Measurements from ENCODE around the gene ABTB2.

Gene ABTB2

DNA sequence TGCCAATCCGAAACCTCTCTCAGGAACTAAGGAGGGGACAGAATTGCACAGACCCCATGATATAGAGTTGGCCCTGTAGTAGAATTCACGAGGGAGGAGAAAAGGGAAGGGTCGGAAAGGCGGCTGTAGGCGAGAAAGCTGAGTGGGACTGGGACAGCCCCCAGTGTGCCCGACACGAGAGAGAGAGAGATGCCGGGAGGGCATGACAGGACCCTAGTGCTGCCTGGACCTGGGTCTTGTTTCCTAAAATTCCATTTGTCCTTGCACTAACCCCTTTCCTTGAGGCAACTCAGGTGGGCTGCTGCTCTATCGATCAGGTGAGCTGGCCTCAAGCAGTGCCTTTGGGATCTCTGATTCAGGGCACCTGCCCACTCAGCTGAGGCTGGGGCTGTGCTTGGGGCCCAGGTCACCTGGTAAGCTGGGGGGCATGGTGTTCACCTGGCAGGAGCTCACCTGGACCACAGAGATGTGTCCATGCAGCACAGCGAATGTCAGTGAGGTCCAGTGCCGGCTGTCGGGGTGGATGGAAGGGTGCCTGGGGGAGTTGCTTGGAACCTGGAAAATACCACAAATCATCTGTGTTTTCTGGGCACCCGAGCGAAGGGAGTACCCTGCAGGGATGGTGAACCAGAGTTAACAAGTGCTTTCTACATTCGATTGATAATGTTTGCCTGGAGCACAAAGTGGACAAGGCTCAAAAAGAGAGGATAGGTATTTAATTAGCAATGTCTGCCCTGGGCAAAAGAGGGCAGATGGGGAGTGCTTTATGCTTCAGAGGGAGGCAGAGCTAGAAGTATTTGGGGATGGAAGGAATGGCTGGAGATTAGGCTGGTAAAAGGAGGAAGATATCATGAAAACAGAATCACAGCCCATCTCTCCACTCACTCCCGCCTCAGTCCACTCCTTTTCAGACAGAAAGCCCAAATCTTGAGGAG, 190.7 kb downstream of the ABTB2 start:
- no peak for DNase-seq (ENCODE audit: low read depth)

DNA sequence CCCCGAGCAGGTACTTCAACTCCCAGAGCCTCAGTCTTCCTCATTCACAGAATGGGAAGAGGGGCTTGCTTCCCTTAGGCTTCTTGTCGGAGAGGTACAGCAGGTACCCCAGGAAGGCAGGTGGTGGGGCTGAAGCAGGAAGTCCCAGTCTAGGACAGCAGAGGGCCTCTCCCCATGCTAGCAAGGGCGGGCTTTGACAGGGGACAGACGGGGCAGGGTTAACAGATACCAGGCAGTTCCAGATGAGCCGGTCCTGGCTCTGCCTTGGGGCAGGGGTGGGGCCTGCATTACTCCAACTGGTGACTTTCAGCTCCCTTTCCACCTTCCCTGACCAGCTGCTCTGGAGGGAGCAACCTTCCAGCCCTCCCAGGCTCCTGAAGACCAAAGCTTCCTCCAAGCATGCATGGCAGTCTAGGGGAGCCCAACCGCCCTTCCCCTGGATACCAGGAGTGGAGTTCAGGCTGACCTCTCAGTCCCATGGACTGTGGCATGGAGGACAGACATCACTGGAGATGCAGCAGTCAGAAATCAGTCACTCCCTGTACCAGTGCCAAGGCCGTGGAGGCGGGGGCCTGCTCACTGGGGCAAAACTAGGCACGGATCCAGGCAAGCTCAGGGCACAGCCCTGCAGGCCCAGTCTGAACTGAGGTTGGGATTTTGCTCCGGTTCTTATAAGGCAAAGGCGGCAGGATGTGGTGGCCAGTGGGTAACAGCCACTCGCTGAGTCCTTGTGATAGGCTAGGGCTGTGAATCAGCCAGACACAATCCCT, 191.8 kb downstream of the ABTB2 start:
- DNase-seq (ENCODE audit: low read depth), result no peak

DNA sequence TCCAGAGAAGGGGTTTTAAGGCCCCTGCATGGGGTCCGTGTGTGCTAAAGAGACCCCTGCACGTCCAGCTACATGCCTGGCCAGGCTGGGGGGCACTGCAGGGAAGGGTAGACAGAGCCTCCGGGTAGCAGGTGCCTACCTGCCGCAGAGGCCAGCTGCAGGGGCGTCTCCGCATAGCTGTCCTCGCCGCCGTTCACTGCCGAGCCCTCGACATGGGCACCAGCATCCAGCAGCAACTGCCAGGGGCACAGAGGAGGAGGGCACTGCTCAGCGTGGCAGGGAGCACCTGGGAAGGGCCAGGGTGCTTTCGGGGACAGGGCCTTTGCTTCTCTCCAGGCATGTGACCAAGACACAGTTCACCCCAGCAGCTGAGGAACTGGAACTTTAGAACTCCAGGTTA, 192.7 kb downstream of the ABTB2 start:
- no peak for DNase-seq (ENCODE audit: low read depth)

DNA sequence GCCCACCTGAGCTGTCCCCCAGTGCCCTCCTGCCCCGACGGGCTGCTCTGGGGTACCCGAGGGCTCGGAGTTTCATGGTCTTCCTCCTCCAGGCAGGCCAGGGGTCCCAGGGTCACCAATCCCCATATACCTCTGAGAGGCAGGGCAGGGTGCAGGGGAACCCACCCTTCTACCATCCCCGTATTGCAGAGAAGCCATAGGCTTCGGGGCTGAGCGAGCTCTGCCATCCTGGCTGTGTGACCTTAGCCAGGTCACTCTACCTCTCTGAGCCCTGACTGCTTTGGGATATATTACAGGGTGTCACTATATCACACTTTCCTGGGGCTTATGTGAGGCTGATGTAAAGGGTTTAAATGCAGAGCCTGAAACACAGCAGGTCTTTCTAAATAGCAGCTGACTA, 195.0 kb downstream of the ABTB2 start:
- no peak for DNase-seq (ENCODE audit: low read depth)

DNA sequence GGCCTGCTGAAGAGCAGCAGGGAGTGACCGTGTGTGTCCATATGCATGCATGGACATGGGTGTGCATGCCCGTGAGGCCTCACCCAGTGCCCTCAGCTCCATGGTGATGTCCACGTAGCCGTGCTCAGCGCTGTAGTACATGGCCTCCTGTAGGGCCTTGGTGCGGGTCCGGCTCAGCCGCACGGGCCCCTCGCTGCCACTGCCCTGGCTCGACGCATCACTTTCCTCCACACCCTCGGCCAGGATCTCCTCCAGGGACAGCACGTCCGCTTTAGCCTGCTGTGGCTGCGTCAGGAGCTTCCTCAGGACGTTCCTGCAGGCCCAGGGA, 195.4 kb downstream of the ABTB2 start:
- DNase-seq (ENCODE audit: low read depth), result no peak

DNA sequence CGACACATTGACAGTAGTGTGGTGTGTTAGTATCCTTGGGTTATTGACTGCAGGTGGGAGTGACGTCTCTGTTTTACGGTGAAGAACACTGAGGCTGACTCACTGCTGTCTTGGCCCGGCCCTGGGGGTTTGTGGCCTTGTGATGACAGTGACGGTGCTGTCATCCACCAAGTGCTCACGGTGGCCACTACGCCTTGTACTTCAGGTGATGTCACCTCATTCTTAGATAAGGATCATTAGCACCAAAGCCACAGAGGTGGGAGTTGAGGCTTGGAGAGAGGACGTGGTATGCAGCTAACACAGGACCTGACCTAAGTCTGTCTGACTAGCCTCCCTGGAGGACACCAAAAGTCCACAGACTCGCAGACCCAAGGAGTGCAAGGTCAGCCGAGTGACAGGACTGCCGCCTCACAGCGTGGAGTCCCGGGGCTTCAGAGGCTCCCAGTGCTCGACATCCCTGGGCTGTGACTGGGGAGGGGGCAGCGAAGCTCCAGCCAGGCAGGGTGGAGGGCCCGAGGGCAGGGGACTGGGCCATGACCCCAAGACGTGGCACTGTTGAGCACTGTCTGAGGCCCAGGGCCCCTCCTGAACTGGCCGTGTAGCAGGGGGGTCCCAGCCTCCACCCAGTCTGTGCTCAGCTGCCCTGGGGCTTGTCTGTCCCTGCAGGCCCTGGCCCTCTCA, 195.9 kb downstream of the ABTB2 start:
- no peak for DNase-seq (ENCODE audit: low read depth)

DNA sequence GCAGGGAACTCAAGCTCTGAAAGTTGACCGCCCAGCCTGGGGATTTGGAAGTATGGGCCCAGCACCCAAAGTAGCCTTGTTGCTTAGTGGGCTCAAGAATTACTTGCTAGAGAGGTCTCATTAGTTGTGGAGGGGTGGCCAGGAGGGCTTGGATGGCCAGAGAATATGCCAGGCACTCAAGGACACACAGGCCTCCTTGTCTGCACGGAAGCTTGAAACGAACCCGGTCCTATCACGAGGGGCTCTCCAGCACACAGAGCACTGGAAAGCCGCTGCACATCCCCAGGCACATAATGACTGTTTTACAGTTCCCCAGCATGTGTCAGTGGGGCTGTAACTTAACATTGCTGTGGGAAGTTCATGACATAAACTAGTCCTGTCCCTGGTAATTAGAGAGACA, 196.4 kb downstream of the ABTB2 start:
- no peak for DNase-seq (ENCODE audit: low read depth)

DNA sequence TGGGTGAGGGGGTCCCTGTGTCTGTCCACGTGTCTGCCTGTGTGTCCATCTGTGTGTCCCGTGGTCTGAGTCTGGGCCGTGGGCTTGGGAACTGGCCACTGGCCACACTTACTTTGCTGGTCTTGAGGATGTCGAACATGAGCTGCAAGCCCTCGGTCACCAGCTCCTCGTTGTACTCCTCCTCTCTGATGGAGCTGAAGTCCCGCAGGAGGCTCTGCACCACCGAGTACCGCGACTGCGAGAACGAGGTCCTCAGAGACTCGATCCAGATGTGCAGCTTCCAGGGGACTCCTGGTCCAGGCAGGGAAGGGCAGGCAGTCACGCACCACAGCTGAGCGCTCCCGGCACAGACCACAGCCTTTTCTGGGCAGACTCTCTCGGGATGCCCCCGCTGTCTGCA, 197.0 kb downstream of the ABTB2 start:
- DNase-seq (ENCODE audit: low read depth), result no peak

DNA sequence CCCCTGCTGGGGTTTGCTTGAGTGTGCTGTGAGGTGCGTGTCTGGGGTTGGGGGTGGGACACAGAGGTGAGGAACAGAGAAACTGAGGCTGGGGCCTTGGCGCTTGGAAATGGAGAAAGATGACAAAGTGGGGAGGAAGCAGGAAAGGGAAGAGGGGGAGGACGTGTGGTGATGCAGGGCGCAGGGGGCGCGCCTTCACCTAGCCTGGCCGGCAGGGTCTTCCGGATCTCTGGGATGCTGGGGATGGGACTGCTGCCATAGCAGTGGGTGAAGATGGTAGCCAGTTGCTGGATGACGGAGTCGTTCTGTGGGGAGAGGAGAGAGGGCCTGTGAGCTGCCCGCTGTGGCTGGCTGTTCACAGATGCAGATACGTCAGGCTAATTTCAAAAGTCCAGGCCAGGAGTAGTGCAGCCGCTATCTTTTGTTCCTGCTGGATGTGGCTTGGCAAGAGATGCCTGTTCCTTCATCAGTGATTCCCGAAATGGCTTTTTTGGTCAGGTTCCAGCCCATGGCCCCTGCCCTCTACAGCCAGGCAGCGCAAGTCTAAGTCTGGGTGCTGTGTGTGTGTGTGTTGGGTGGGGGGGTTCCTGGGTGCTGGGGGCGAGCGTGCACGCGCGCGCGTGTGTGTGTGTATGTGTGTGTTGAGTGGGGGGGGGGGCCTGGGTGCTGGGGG, 197.6 kb downstream of the ABTB2 start:
- no peak for DNase-seq (ENCODE audit: low read depth)

DNA sequence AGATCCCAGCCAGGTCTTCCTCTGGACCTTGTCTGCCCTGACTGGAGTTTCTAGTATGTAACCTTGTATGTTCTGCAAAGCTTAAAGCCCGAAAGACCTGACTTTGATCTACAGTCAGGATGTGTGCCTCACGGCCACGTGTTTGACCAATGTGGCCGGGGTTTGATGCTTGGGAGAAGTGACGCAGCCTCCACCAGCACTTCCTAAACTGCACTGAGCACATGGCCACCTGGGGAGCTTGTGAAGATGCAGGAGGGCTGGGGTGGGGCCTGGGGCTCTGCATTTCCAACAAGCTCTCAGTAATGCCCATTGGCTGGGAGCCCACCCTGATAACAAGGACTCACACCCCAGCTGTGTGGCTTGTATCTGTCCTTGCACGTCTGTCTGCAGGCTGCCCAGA, 199.1 kb downstream of the ABTB2 start:
- no peak for DNase-seq (ENCODE audit: low read depth)

DNA sequence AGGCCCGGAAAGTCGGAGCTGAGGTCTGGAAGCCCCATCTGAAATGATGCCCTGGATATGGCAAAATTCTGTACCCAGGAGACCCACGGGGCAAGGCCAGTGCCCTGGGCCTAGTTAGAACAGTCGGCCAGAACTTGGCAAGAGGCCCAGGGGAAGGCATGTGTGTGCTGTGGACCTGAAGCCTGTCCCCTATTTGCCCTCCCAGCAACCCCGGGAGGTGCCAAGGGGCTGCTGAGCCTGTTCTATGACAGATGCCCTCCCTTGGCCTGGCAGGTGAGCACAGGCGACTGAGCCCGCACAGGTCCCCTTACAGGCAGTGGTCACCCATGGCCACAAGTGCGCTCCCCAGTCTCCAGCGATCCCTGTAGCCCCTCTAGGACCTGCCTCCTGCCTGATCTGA, 200.6 kb downstream of the ABTB2 start:
- DNase-seq (ENCODE audit: low read depth), result no peak

DNA sequence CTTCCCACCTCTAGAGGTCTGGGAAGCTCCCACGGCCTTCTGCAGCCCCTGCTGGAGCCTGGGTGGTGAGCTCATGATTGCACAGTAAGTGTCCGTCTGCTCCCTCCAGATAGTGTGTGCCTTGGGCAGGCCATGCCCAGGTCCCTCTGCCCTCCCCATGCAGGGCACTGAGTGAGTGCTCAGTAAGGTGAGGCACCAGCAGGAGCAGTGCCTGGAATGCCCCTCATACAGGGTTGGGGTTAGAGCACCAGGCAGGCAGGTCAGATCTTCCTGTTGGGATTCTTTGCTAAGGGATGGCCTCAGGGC, 202.1 kb downstream of the ABTB2 start:
- no peak for DNase-seq (ENCODE audit: low read depth)

DNA sequence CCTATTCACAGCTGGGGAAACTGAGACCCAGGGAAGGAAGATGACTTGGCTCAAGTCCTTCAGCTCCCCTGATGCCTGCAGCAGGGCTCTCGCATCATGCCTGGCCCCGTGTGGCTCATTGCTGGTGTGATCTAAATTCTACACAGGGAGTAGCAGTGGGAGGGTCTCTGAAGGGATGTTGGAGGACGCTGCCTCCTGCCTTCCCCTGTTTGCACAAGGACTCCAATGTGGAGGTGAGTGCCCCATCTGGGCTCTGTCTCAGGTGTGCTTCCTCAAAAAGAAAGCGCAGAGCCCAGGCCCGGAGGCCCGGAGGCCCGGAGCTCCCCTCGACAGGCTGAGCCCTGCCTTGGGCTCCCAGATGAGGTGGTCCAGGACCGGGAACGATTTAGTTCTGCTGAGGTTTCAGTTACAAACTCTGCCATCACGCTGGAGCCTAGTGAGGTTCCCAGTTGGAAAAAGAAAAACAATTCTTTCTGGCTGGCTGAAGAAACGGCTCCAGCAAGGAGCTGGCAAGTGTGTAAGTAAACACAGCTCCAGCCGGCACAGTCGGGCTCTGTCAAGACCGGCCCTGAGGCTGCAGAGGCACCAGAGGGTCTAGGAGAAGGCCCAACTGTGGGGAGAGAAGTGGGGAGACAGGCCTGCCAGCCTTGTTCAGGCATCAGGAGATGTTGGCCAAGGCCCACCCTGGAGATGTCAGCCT, 202.6 kb downstream of the ABTB2 start:
- DNase-seq (ENCODE audit: low read depth), result no peak

DNA sequence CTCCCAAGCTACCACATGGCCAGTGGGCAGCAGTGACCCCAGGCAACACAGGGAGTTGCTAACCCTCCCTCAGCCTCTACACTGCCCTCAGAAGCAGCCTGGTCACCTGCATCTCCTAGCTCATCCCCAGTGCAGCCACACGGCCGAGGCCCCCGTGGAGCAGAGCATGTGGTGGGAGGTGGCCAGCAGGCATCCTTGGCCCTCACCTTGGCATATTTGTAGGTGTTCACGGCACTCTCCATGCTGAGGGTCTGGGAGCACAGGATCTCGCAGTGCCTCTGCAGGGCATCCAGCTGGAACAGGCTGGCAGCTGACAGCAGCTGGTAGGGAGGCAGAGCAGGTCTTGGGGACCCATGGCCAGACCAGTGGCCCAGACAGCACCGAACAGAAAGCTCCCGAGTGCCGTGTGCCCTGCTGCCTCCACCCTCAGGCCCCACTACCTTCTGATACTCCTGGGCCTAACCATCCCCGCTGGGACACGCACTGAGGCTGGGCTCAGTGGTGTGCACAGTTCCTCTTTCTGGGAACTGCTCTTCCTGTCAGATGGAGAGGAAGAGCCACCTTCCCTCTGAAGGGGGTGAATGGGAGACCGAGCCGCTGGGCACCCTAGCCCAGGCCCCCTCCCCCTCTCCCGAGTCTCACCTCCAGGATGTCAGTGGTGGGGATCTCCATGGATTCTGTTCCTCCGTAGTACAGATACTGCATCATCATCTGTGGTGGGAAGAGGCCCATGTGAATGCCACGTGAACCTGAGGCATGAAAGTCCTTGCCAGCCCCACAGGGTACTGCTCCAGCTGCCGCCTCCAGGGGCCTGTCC, 203.5 kb downstream of the ABTB2 start:
- no peak for DNase-seq (ENCODE audit: low read depth)

DNA sequence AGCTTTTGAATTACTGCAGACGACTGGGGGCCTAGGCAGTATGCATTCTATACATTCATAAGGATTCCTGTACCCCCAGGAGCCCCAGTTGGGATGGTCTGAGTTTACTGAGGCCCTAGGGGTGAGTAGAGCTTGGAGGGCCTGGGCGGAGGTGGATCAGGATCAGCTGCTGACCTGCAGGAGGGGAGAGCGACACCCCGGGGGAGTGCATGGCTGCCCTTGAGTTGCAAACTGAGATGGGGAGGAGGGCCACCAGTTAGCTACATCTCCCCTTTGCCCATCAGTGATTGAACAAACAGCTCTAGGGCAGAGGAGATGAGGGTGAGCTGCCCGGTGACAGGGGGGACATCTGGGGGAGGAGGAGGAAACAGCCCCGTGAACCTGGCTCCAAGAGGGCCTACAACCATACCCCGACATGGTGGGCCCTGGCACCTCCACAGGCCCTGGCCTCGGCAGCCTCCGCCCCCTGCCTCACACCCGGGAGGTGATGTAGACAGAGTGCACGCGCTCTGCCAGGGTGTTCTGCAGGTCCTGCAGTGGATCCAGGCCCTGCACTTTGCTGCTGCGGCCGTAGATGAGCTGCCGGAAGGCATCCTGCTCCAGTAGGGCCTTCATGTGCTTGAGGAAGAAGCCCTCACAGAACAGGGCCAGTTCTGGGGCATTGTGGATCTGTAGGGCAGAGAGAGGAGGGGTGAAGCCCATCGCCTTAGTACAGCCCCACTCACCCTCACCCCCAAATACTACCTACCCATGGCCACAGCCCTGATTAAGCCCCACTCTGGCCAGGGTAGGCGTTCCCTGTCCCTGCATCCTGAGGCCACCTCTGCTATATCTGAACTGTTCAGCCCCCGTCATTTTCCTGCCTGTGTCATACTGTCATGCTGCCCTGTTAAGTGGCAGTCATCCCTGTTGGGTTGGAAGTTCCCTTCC, 205.6 kb downstream of the ABTB2 start:
- no peak for DNase-seq (ENCODE audit: low read depth)

DNA sequence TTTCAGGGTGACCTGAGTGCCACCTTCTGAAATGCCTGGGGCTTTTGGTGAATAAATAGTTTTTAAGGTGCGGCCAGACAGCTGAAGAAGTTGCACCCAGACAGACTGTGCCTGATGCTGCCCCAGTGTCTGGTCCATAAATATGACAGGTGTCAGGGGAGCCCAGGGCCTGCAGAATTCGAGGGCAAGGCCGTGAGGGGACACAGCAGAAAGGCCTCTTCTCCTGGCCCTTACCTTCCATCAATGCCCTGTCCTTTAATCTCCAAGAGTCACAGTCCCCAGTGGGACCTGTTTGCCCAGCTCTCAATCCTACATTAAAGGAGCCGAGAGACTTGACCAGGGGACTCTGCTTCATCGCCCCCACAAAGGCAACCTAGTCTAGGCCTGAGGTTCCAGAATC, 206.6 kb downstream of the ABTB2 start:
- DNase-seq (ENCODE audit: low read depth), result no peak

DNA sequence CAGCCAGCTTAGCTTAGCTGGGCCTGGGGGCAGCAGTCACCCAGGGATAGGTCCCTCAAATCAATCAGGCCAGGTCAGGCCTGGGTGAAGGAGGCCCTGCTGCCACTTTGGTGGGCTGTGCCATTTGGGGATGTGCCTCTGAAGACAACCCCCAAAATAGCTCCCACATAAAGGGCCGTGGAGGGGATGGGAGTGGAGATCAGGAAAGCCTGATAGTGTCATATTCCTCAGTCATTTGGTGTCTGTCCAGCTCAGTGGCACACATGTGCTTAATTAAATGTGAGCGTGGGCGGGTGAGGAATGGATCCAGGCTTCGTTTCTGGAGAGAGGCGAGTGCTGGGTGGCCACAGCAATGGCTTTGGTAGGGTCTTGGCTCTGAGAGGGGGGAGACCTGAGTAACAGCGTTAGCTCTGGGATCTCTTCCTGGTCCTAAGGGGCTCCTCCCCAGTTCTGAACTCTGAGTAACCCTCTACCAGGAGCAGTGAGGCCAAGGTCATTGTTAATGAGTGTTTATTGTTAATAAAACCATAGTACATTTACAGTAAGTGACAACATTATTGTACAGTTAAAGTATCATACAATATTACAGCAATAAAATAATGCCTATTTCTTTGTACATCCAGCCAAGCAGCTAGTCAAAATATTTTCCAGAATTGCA, 207.2 kb downstream of the ABTB2 start:
- no peak for DNase-seq (ENCODE audit: low read depth)

DNA sequence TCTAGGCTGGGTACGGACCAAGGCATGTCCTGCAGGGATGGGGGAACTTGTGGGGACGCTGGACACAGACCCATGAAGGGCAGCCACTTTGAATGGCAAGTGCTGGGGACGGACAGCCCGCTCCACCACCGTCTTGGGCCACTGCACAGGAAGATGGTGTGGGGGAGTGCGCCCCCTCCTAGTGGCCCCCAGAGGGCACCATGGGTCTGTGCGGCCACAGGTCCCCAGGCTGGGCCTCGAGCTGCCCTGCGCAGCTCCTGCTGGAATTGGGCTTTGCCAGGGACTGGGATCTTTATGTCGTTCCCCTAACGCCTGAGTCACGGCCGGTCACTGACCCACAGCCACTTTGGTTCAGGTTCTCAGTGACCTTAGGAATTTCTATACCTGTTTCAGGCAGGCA, 208.0 kb downstream of the ABTB2 start:
- no peak for DNase-seq (ENCODE audit: low read depth)

DNA sequence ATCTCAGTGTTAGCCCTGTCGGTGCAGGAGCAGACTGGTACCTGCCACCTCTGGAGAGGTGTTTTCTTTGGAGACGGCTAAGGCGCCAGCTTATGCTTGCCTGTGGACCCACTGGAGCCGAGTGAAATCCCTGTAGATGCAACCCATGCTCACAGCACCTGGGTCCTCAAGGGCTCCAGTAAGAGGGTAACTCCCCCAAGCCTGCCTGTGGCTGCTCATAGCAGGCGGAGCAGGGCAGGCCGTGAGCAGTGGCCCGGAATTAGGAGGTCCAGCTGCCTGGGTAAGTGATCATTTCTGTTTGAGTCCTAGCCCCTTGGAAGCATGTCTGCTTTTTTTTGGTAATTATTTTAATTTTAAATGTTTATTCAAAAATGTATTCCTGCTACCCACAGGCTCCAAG, 208.5 kb downstream of the ABTB2 start:
- no peak for DNase-seq (ENCODE audit: low read depth)
